A549 (cell line): ENCODE data around the gene TGFB1.

Experiments
- BHLHE40 ChIP-seq: IDR thresholded peaks from 2 replicates; pipeline ENCODE4 v1.6.1; 2012; ENCODE audit warnings: low read depth, low read length, inconsistent platforms
- CEBPB ChIP-seq, 2 experiments: fragments of >200 bp in 1 of 2; sonication (Bioruptor Twin) in 1 of 2; formaldehyde crosslinking in 1 of 2; IDR thresholded peaks; 2 replicates each; pipeline ENCODE4 v1.6.1; 2012 to 2016
- CTCF ChIP-seq: fragments of >200 bp; sonication (Bioruptor Twin); formaldehyde crosslinking; IDR thresholded peaks from 3 replicates; pipeline ENCODE4 v1.5.1; 2016
- EP300 ChIP-seq, 2 experiments: fragments of >200 bp; sonication (Bioruptor Twin); formaldehyde crosslinking; IDR thresholded peaks; 2 replicates in 1 of 2; 3 replicates in 1 of 2; pipeline ENCODE4 v1.6.1; 2016 to 2017
- JUNB ChIP-seq: fragments of >200 bp; sonication (Bioruptor Twin); formaldehyde crosslinking; IDR thresholded peaks from 2 replicates; pipeline ENCODE4 v1.6.1; 2016
- MAFK ChIP-seq: fragments of 450-650 bp; IDR thresholded peaks from 2 replicates; pipeline ENCODE4 v1.6.1; 2014; ENCODE audit not compliant: partially characterized antibody
- MAX ChIP-seq: IDR thresholded peaks from 2 replicates; pipeline ENCODE4 v1.6.1; 2012
- REST ChIP-seq: fragments of 200-600 bp; sonication (generic); IDR thresholded peaks from 2 replicates; pipeline ENCODE4 v1.6.1; 2016; ENCODE audit warnings: antibody characterized with exemption, mild to moderate bottlenecking, moderate library complexity
- ZC3H11A ChIP-seq: fragments of 450-650 bp; IDR thresholded peaks from 2 replicates; pipeline ENCODE4 v1.6.1; 2014; ENCODE audit warnings: antibody characterized with exemption, mild to moderate bottlenecking

GRCh38 chr19:41352279-41352608 lies 1.5 kb downstream of the TGFB1 start:
- TF ChIP-seq EP300 (IDR thresholded peaks at IDR 0.05) (no peak), CEBPB (IDR thresholded peaks at IDR 0.05) (no peak), CTCF (no peak), BHLHE40 (no peak), ZC3H11A (no peak), MAFK (no peak), JUNB (no peak), MAX (no peak), REST (no peak)
